Activated CD4-positive, alpha-beta T cell treated with anti-CD3 and anti-CD28 coated beads, Interleukin-2, amount 50 U/mL, for 48 hours (primary cell): Measurements from ENCODE around the gene PLXNA1.

Source experiments
- DNase-seq, 2 experiments: peaks; one replicate each; pipeline ENCODE4 v3.0.0-alpha.2; 2020

PLXNA1 gene

GRCh38 chr3:126989316-126990023 lies 6.6 kb downstream of the PLXNA1 start:
- DNase-seq: no peak

- DNase-seq: no peak
Measured at GRCh38 chr3:126990024-126990700, 7.2 kb downstream of the PLXNA1 start.

GRCh38 chr3:126990890-126991289 lies 8.0 kb downstream of the PLXNA1 start:
- no peak for DNase-seq

- DNase-seq: no peak
Measured at GRCh38 chr3:126991366-126992200, 8.7 kb downstream of the PLXNA1 start.

- no peak for DNase-seq
Measured at GRCh38 chr3:126992216-126992615, 9.3 kb downstream of the PLXNA1 start.

GRCh38 chr3:126992776-126993175 lies 9.9 kb downstream of the PLXNA1 start:
- no peak for DNase-seq

GRCh38 chr3:126993436-126993835 lies 10.5 kb downstream of the PLXNA1 start:
- no peak for DNase-seq

GRCh38 chr3:126994661-126995245 lies 11.8 kb downstream of the PLXNA1 start:
- DNase-seq: no peak

- DNase-seq: no peak
Measured at GRCh38 chr3:126995254-126995780, 12.4 kb downstream of the PLXNA1 start.

- no peak for DNase-seq
Measured at GRCh38 chr3:126995926-126996512, 13.1 kb downstream of the PLXNA1 start.

- no peak for DNase-seq
Measured at GRCh38 chr3:126996905-126997304, 14.0 kb downstream of the PLXNA1 start.

GRCh38 chr3:126997455-126998038 lies 14.6 kb downstream of the PLXNA1 start:
- no peak for DNase-seq

GRCh38 chr3:126998320-126998719 lies 15.4 kb downstream of the PLXNA1 start:
- DNase-seq: no peak

GRCh38 chr3:126998728-126999127 lies 15.8 kb downstream of the PLXNA1 start:
- DNase-seq: no peak

GRCh38 chr3:126999383-126999782 lies 16.5 kb downstream of the PLXNA1 start:
- DNase-seq: no peak

- DNase-seq: no peak
Measured at GRCh38 chr3:127000119-127000518, 17.2 kb downstream of the PLXNA1 start.

GRCh38 chr3:127000761-127001160 lies 17.8 kb downstream of the PLXNA1 start:
- no peak for DNase-seq

GRCh38 chr3:127001486-127002194 lies 18.7 kb downstream of the PLXNA1 start:
- DNase-seq: no peak

GRCh38 chr3:127002195-127003174 lies 19.6 kb downstream of the PLXNA1 start:
- DNase-seq: no peak

GRCh38 chr3:127003175-127003555 lies 20.2 kb downstream of the PLXNA1 start:
- no peak for DNase-seq
